ENCODE measurements around the gene GSE1. TPM values are rescaled to one million over a fixed set of nuclear protein-coding genes. Genes with fewer than 3 reads are reported as not detected.

The GSE1 gene
- total RNA-seq, 1 experiment from 2014 or later = 97.5 TPM

DNA sequence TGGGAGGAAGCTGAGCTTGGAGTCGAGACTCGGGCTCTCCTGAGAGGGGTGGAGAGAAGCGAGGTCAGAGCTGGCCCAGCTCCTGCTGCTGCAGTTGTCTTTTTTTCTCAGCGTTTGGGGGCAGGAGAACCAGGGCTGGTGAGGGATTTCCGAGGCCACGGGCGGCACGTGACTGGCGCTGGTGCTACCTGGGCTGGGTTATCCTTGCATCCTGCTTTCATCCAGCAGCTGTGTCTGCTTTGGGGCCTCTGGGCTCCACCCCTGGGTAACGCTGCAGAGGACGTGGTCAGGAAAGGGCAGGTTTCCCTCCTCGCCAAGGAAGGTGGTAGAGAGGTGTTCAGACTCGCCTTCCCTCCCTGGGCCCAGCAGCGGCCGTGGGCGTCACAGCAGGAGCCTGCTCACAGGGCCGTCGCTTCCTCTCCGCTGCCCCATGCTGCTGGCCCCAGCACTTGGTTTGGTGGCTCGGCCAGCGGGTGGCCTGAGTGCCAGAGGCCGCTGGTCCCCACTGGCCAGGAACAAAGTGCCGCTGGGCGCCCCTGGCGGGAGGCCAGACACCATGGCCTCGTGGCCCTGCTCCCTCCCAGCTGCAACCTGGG, 22.5 kb downstream of the GSE1 start:
- Histone ChIP-seq H3K27me3 (ENCODE audit: control insufficient read depth, insufficient read depth, low read length) (no peaks in the 10 kb centered on the region), H3K9me3 (ENCODE audit: control insufficient read depth, insufficient read depth, low read depth, low read length) (no peaks in the 10 kb centered on the region), H3K4me1 (ENCODE audit: control insufficient read depth, insufficient read depth, low read length) (peaks cover 46% of the 10 kb centered on the region), H3K27ac (ENCODE audit: low read length) (no peak overlapping the region), H3K4me3 (ENCODE audit: low read depth in 2 of 2, low read length in 2 of 2) (no peak overlapping the region), H3K36me3 (ENCODE audit: control insufficient read depth, insufficient read depth, low read length) (no peaks in the 10 kb centered on the region; the same call in 1 of the 2 replicates)
- in situ Hi-C loops (cut with HindIII; ENCODE audit: low pct_unique_long_range_greater_than_20kb, low sequenced_read_pairs) (no loop called here), intact Hi-C loops (cut with micrococcal nuclease; ENCODE audit: unreplicated experiment) (no loop called here)
- TF ChIP-seq TCF7L2 (IDR thresholded peaks at IDR 0.05; ENCODE audit: low read depth, low read length) = peak; percentile 96
- TF ChIP-seq, protein P1, sequence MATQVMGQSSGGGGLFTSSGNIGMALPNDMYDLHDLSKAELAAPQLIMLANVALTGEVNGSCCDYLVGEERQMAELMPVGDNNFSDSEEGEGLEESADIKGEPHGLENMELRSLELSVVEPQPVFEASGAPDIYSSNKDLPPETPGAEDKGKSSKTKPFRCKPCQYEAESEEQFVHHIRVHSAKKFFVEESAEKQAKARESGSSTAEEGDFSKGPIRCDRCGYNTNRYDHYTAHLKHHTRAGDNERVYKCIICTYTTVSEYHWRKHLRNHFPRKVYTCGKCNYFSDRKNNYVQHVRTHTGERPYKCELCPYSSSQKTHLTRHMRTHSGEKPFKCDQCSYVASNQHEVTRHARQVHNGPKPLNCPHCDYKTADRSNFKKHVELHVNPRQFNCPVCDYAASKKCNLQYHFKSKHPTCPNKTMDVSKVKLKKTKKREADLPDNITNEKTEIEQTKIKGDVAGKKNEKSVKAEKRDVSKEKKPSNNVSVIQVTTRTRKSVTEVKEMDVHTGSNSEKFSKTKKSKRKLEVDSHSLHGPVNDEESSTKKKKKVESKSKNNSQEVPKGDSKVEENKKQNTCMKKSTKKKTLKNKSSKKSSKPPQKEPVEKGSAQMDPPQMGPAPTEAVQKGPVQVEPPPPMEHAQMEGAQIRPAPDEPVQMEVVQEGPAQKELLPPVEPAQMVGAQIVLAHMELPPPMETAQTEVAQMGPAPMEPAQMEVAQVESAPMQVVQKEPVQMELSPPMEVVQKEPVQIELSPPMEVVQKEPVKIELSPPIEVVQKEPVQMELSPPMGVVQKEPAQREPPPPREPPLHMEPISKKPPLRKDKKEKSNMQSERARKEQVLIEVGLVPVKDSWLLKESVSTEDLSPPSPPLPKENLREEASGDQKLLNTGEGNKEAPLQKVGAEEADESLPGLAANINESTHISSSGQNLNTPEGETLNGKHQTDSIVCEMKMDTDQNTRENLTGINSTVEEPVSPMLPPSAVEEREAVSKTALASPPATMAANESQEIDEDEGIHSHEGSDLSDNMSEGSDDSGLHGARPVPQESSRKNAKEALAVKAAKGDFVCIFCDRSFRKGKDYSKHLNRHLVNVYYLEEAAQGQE (IDR thresholded peaks at IDR 0.05; ENCODE audit: insufficient read depth in 1 of 2, low read depth in 2 of 2, low read length in 1 of 2) = no peak
- ATAC-seq (peak; percentile 44), DNase-seq (ENCODE audit: low read depth, low spot score) (no peak)
- BruUV-seq (replicated peaks) = no TSS peak
- ChIA-PET POLR2A (no interaction called here), CTCF (no interaction called here)

- no peaks in the 10 kb centered on the region for H3K27me3 ChIP-seq (ENCODE audit: control insufficient read depth, insufficient read depth, low read length)
- no TSS peak for BruUV-seq (replicated peaks)
- H3K9me3 ChIP-seq (ENCODE audit: control insufficient read depth, insufficient read depth, low read depth, low read length) = no peaks in the 10 kb centered on the region
- H3K27ac ChIP-seq (ENCODE audit: low read length) = no peak overlapping the region
- ChIA-PET CTCF (no interaction called here), POLR2A (no interaction called here)
- in situ Hi-C loops (cut with HindIII; ENCODE audit: low pct_unique_long_range_greater_than_20kb, low sequenced_read_pairs) = no loop called here
- H3K4me3 ChIP-seq (ENCODE audit: low read depth in 2 of 2, low read length in 2 of 2) = no peak overlapping the region
- intact Hi-C loops (cut with micrococcal nuclease; ENCODE audit: unreplicated experiment) = no loop called here
- peaks cover 46% of the 10 kb centered on the region for H3K4me1 ChIP-seq (ENCODE audit: control insufficient read depth, insufficient read depth, low read length)
- TF ChIP-seq, protein P1 (IDR thresholded peaks at IDR 0.05; ENCODE audit: insufficient read depth in 1 of 2, low read depth in 2 of 2, low read length in 1 of 2) = no peak
- peak; percentile 54; the same call in 1 of the 2 replicates for TF ChIP-seq TCF7L2 (IDR thresholded peaks at IDR 0.05; ENCODE audit: low read depth, low read length)
- ATAC-seq = no peak
- no peak for DNase-seq (ENCODE audit: low read depth, low spot score)
- H3K36me3 ChIP-seq (ENCODE audit: control insufficient read depth, insufficient read depth, low read length) = no peaks in the 10 kb centered on the region; the same call in 1 of the 2 replicates
Measured at GRCh38 chr16:85636234-85636812, 23.2 kb downstream of the GSE1 start.
